Psoas muscle (tissue), 8 donors: Measurements from ENCODE around the gene NASP. TPM values are rescaled to one million over a fixed set of nuclear protein-coding genes. Genes with fewer than 3 reads are reported as not detected.
A peak's percentile ranks its signal among the peaks of the same experiment; 100 is the strongest.

Source experiments
- ATAC-seq, 4 donors: fragments of 200-7000 bp; cut with Tn5 transposase; one replicate each; pipeline ENCODE4 v1.9.1; 2020; ENCODE audit warnings: moderate library complexity in 3 of 4, mild to moderate bottlenecking in 2 of 4
- DNase-seq, 2 donors: peaks; one replicate each; pipeline ENCODE4 v3.0.0-alpha.2; 2020
- H3K27ac ChIP-seq: fragments of 200-600 bp; one replicate; pipeline ENCODE4 v1.8.0; 2022
- H3K27me3 ChIP-seq, 3 donors: fragments of 200-600 bp in 1 of 3; one replicate each; pipeline versions ENCODE4 v1.6.1 to v1.8.0; 2013 to 2022; ENCODE audit warnings: low read length in 2 of 3, mild to moderate bottlenecking in 2 of 3, moderate library complexity in 1 of 3; ENCODE audit not compliant: insufficient read depth in 3 of 3
- H3K36me3 ChIP-seq, 2 donors: fragments of 200-600 bp in 1 of 2; one replicate each; pipeline versions ENCODE4 v1.6.1 to v1.8.0; 2013 to 2022; ENCODE audit warnings: low read depth in 1 of 2, mild to moderate bottlenecking in 1 of 2, moderate library complexity in 1 of 2; ENCODE audit not compliant: insufficient read depth in 1 of 2
- H3K4me1 ChIP-seq: fragments of 200-600 bp; one replicate; pipeline ENCODE4 v1.8.0; 2022
- H3K4me3 ChIP-seq: fragments of 200-600 bp; one replicate; pipeline ENCODE4 v1.8.0; 2022; ENCODE audit warnings: mild to moderate bottlenecking
- H3K9me3 ChIP-seq: fragments of 200-600 bp; one replicate; pipeline ENCODE4 v1.8.0; 2022
- CTCF ChIP-seq: fragments of 200-600 bp; IDR thresholded peaks from one replicate; pipeline ENCODE4 v1.8.0; 2022; ENCODE audit warnings: antibody characterized with exemption
- WGBS, 3 donors: extraction: QIAGEN DNeasy Blood & Tissue Kit; methylation state at CpG; one replicate each; pipeline versions ENCODE4 v1.1.6 to v1.1.7; 2013; 5-methylcytosine and 5-hydroxymethylcytosine counted together
- intact Hi-C, 2 donors: fragments of 100-400 bp; cut with DNase I; formaldehyde crosslinking; loops; one replicate each; pipeline versions ENCODE4 v1.11.0 to v1.14.2; 2022
- long read RNA-seq, 2 donors: library from polyadenylated mRNA; unstranded; transcript quantifications; one replicate each; pipeline ENCODE4 v2.0.0, GENCODE V29; 2021
- polyA plus RNA-seq, 3 donors: library from polyadenylated mRNA; stranded (reverse); fragments of 200-250 nt; gene quantifications; one replicate each; pipeline ENCODE4 v1.2.3, GENCODE V29; 2013
- total RNA-seq, 4 donors: library from RNA; stranded (reverse); fragmentation: NEBNext Ultra II Directional in 2 of 4; extraction: Animal tissue kit (Norgen Biotek cat#: 25700) in 2 of 4; gene quantifications; one replicate each; pipeline versions ENCODE4 v1.2.1 to v1.2.4, GENCODE V29; 2021 to 2023
- donor health status: healthy with polysubstance abuse.
- donor health status: DM: no; HTN: no; CAD: no; lungs with moderate emphysema.
- donor health status: Bipolar disorder and iron deficiency.
- donor health status: healthy.
- donor health status: DM: yes; HTN: yes; CAD: no.
- donor health status: DM: no; HTN: no; CAD: no.
- donor health status: DM: no; HTN: no; CAD: no.
- donor health status: DM: yes; HTN: yes; CAD: no.

The NASP gene
- total RNA-seq (10 to 100 TPM; 15.3 to 29.7 (median 28.1) TPM), polyA plus RNA-seq (10 to 100 TPM; 28.6 to 54.6 (median 37.9) TPM)
- long read RNA-seq, donor 1, transcript NASP-201 (15 exons, 3,207 nt) = major isoform, 5 of 10 reads
- long read RNA-seq, donor 1, partial matches to known transcripts = 1 of 10 reads
- long read RNA-seq, donor 1, other reads (novel, unspliced or antisense) = 1 of 10 reads
- long read RNA-seq, donor 2, partial matches to known transcripts = 0 of 10 reads
- long read RNA-seq, donor 2, other reads (novel, unspliced or antisense) = 3 of 10 reads

GRCh38 chr1:45583666-45584350, at the start of gene NASP:
NASP (plus strand) TSS chr1:45584041; CDS start chr1:45584147, 106 bp downstream.
- Histone ChIP-seq H3K27ac (peak within 1 kb of the TSS; percentile 90), H3K36me3 (no peaks in the 10 kb centered on the region), H3K4me3 (peak within 1 kb of the TSS; percentile 81), H3K9me3 (no peaks in the 10 kb centered on the region), H3K27me3 (no peaks in the 10 kb centered on the region), H3K4me1 (peaks cover 22% of the 10 kb centered on the region)
- ATAC-seq (peak; percentile 90 to 93 (median 90)), DNase-seq (peak; percentile 89 to 93)
- intact Hi-C loops = no loop called here
- TF ChIP-seq CTCF = no peak
- 0% methylated on average over 38 to 40 of the region's 41 CpGs for WGBS, 3 donors

- no peaks in the 10 kb centered on the region for H3K36me3 ChIP-seq
- no peak overlapping the region for H3K4me3 ChIP-seq
- TF ChIP-seq CTCF = no peak
- 73 to 77% (median 74%) methylated on average over 6 of the region's 6 CpGs for WGBS, 3 donors
- DNase-seq = no peak
- no peaks in the 10 kb centered on the region for H3K27me3 ChIP-seq
- intact Hi-C loops = no loop called here
- no peaks in the 10 kb centered on the region for H3K9me3 ChIP-seq
- ATAC-seq = no peak
- no peaks in the 10 kb centered on the region for H3K4me1 ChIP-seq
- H3K27ac ChIP-seq = no peak overlapping the region
These were observed 47.7 kb upstream of the NASP start for GRCh38 chr1:45535988-45536766.

- ATAC-seq (no peak), DNase-seq (no peak)
- no peaks in the 10 kb centered on the region for H3K9me3 ChIP-seq
- intact Hi-C loops = no loop called here
- 55 to 60% (median 56%) methylated on average over 4 of the region's 4 CpGs for WGBS, 3 donors
- H3K4me1 ChIP-seq = no peaks in the 10 kb centered on the region
- no peak overlapping the region for H3K27ac ChIP-seq
- H3K36me3 ChIP-seq = no peaks in the 10 kb centered on the region
- H3K27me3 ChIP-seq = no peaks in the 10 kb centered on the region
- H3K4me3 ChIP-seq = no peak overlapping the region
- TF ChIP-seq CTCF = no peak
These were observed 47.0 kb upstream of the NASP start for GRCh38 chr1:45536886-45537285.

GRCh38 chr1:45541193-45541592, 42.6 kb upstream of the NASP start:
- no peaks in the 10 kb centered on the region for H3K9me3 ChIP-seq
- DNase-seq (no peak), ATAC-seq (no peak)
- no peaks in the 10 kb centered on the region for H3K36me3 ChIP-seq
- no peaks in the 10 kb centered on the region for H3K27me3 ChIP-seq
- no peaks in the 10 kb centered on the region for H3K4me1 ChIP-seq
- no peak for TF ChIP-seq CTCF
- no peak overlapping the region for H3K27ac ChIP-seq
- intact Hi-C loops = no loop called here
- 94 to 100% (median 97%) methylated on average over 1 of the region's 1 CpG for WGBS, 3 donors
- no peak overlapping the region for H3K4me3 ChIP-seq
